ENCODE data around the gene OR5T2. TPM values are rescaled to one million over a fixed set of nuclear protein-coding genes. Genes with fewer than 3 reads are reported as not detected.
"Not testable (repeated sequence)": the region's sequence is repeated elsewhere in the genome, so short reads cannot be mapped to it uniquely, and the experiment has no call there.

OR5T2 gene
- not detected for total RNA-seq

- no peak for TF ChIP-seq CTCF (IDR thresholded peaks at IDR 0.05)
- no peak for DNase-seq (ENCODE audit: low spot score)
These were observed at the start of gene OR5T2 for GRCh38 chr11:56234155-56234554. Gene OR5T2, minus strand, starts transcription at chr11:56234255. Its CDS starts 1,193 bp downstream, at chr11:56233062.

DNA sequence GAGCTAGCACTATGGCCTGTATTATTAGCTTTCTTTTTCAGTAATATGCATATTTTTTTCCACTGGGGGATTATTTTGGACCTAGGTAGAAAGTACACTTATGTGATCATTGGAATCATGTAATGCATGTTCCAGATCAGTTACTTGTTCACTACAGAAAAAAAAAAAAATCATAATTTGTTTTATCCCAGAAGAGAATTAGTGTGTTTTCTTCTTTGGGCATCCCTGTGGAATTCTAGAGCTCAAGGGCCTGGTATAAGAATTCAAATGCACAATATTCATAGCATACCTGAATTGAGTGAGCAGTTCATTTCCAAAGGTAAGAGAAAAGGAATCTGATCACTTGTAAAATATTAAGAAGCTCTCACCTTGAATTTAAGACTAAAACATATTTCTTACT lies 39.8 kb upstream of the OR5T2 start, which contains the start of gene OR5T1:
TSS of gene OR5T1 (plus strand) at position 301 of the 400 bp plus-strand sequence. CDS start 1,485 bp downstream, outside the sequence.
- DNase-seq (ENCODE audit: low spot score): no peak
- no peak for TF ChIP-seq CTCF (IDR thresholded peaks at IDR 0.05)
- no peak for ATAC-seq (ENCODE audit: low FRiP score)

More at GRCh38 chr11:56234155-56234554, at the start of gene OR5T2:
- ATAC-seq (ENCODE audit: low FRiP score): no peak

- DNase-seq (ENCODE audit: low spot score) (no peak), ATAC-seq (ENCODE audit: low FRiP score) (no peak)
- TF ChIP-seq CTCF (IDR thresholded peaks at IDR 0.05): no peak
These were observed 37.0 kb upstream of the OR5T2 start for GRCh38 chr11:56271092-56271491.

GRCh38 chr11:56251954-56252353 lies 17.9 kb upstream of the OR5T2 start, which contains the start of gene OR5T3:
Gene OR5T3, plus strand, starts transcription at chr11:56252254. Its CDS starts 0 bp downstream, at chr11:56252254.
- TF ChIP-seq CTCF (IDR thresholded peaks at IDR 0.05): no peak
- no peak for ATAC-seq (ENCODE audit: low FRiP score)
- no peak for DNase-seq (ENCODE audit: low spot score)

DNA sequence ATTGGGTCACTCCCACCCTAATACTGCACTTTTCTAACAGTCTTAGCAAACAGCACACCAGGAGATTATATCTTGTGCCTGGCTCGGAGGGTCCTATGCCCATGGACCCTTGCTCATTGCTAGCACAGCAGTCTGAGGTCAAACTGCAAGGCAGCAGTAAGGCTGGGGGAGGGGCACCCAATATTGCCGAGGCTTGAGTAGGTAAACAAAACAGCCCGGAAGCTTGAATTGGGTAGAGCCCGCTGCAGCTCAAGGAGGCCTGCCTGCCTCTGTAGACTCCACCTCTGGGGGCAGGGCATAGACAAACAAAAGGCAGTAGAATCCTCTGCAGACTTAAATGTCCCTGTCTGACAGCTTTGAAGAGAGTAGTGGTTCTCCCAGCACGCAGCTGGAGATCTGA lies 14.3 kb downstream of the OR5T2 start:
- not testable (repeated sequence) for ATAC-seq (ENCODE audit: low FRiP score); DNase-seq (ENCODE audit: low spot score)

DNA sequence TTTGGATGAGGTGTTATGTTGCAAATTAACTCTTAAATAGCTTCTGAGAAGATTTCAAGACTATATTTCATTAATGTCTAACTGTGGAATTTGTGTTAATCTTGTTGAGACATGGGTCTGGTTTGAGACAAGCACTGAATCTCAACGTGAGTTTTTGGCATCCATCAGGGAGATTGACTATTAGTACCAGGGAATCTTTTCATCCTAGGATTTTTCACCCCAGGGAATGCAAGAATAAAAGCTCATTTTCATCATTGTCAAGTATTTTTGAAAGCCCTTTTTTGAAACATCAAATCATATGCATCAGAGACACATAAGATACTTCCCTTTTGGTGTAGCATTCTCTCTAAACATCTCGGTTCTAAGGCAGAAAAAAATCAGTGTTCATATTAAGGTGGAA lies 19.5 kb downstream of the OR5T2 start:
- DNase-seq (ENCODE audit: low spot score) (no peak), ATAC-seq (ENCODE audit: low FRiP score) (no peak)

GRCh38 chr11:56207790-56208189 lies 26.3 kb downstream of the OR5T2 start:
- no peak for ATAC-seq (ENCODE audit: low FRiP score)
- TF ChIP-seq CTCF (IDR thresholded peaks at IDR 0.05): no peak
- no peak for DNase-seq (ENCODE audit: low spot score)

More for the DNA sequence above, 19.5 kb downstream of the OR5T2 start:
- TF ChIP-seq CTCF (IDR thresholded peaks at IDR 0.05): no peak
